HG03175 (cell line): ENCODE results near the gene RTF1.

Source experiments
- ATAC-seq: cut with Tn5 transposase; IDR thresholded peaks from one replicate; pipeline ENCODE4 v1.9.1; 2021; ENCODE audit warnings: mild to moderate bottlenecking, moderate library complexity; ENCODE audit not compliant: unreplicated experiment

Gene RTF1

DNA sequence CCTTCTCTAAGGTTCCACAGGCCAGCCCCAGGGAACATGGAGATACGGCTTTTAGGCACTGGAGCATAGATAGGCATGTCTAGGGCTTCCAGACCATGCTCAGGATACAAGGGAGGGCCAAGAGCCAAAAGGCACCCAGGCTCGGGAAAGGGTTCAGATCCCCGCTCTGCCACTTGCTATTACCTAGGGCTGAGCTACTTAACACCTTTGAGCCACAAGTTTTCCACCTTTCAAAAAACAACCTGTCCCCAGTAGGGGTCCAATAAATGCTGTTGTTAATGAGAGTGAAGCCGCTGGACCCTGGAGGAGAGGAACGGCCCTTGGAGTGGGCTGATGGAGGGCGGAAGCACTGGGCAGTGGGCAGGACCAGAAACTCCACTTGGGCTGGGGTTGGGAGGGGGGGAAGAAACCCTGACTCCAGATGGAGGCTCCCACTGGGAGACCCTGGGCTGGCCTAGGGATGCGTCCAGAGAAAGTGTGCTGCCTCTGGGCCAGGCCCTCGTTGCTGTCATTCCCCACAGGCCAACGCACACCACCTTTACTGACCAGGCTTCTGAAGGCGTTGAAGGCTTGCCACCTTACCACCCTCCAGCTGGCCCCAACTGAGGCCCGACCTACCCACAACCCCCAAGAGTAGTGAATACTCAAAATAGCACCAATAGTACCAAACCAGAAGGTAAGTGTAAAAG is 68.2 kb downstream of the RTF1 start:
- no peak for ATAC-seq

DNA sequence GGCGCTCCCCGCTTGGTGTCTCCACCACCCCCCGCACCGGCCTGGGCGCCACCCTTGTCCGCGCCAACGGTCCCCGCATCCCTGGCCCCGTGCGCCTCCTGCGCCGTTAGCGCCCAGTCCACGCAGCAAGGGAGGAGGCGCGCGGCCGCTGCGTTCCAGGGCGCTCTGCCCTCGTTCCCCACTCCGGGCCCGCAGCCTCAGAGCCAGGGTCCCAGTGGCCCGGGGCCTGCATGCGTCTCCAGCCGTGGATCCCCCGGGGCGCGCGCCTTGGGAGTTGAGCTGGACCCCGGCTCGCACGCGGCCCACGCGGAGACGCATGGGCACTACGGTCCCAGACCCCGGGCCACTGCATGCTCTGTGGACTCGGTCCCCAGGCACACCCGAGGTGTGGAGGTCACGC is 69.4 kb downstream of the RTF1 start:
- no peak for ATAC-seq

DNA sequence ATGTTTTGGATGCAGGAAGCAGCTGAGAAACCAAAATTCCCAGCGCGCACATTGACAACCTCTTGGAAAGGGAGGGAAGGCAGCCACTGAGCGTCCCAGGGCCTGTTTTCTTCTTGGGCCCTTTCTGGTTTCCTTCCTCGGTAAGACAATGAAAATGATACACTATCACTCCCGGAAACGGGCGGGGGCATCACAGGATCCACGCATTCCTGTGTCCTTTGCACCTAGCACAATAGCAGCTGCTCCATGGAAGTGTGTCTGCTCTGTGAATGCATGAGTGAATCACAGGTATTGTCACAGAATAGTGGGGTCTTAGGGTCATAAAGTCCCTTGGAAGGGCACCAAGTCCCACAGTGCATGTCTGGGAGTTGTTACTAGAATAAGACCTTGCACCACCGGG is 70.5 kb downstream of the RTF1 start:
- no peak for ATAC-seq

DNA sequence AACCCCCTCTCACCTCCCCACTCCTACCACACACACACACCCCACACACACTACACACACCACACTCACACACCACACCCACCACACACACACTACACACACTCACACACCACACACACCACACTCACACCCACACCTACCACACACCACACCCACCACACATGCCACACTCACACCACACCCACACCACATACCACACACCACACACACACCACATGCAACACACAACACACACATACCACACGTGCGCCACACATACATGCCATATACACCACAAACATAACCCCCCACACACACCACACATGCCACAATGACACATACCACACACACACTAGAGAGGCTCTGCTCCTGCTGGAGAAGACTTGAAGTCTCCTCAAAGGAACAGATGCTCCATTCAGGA is 70.9 kb downstream of the RTF1 start:
- ATAC-seq, result no peak

DNA sequence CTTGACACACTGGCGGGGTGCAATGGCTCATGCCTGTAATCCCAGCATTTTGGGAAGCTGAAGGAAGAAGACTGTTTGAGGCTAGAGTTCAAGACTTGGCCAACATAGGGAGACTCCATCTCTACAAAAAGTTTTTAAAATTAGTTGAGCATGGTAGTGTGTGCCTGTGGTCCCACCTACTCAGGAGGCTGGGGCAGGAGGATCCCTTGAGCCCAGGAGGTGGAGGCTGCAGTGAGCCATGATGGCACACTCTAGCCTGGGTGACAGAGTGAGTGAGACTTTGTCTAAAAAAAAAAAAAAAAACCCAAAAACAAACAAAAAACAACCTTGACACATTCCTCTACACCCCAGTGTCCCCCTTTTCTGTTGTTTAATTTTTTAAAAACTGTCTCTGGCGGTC is 72.7 kb downstream of the RTF1 start:
- no peak for ATAC-seq

DNA sequence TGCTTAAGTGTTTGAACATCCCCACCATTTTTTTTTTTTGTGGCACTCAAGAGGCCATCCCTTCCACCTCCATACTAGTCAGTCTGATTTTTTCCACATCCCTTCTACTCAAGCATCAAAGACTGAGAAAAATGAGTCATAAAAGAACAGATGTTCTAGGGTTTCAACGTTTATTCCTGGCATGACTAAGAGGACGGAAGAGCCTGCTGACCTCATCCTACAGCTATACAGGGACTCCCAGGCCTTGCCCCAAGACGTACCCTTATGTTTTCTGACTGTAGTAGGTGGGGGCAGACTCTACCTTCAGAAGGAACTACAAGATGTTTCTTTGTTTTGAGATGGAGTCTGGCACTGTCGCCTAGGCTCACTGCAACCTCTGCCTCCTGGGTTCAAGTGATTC is 73.5 kb downstream of the RTF1 start:
- ATAC-seq, result no peak

DNA sequence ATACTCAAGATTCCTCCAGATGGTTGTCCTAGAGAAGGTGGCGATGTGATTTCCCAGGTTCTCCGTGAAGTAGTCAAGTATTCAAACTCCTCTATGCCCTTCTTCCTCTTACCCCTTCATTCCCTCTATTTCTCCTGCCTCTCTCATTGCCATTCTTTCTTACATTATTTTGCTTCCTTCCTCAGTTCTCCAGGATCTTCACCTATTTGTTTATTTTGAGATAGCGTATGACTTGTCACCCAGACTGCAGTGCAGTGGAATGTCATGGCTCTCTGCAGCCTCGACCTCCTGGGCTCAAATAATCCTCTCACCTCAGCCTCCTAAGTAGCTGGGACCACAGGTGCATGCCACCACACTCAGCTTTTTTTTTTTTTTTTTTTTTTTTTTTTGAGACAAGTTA is 75.0 kb downstream of the RTF1 start:
- no peak for ATAC-seq

DNA sequence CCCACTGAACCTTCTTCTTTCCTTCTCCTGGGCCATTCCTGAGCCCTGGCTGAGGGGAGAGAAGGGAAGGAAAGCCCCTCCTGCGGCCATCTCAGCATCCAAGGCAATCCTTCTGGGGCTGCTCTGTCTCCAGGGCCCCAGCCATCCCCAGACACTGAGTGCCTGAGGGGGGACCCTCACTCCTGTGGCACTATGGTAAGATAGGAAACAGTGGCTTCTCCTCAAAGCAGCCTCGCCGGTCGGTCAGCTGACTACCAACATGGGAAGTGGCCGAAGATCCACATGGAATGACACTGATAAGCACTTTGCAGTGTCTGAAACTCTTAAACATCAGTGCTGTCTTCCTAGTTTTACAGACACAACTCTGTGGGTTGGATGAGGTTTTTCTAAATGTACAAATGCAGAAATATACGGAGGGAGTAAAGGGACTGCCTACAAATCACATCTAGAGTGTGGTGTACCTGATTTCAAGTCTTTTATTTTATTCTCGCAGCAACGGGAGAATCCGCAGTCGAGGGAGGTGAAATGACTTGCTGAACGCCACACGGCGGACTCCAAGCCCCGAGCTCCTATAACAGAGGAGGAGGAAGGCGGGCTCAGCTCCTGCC is 75.8 kb downstream of the RTF1 start:
- no peak for ATAC-seq

DNA sequence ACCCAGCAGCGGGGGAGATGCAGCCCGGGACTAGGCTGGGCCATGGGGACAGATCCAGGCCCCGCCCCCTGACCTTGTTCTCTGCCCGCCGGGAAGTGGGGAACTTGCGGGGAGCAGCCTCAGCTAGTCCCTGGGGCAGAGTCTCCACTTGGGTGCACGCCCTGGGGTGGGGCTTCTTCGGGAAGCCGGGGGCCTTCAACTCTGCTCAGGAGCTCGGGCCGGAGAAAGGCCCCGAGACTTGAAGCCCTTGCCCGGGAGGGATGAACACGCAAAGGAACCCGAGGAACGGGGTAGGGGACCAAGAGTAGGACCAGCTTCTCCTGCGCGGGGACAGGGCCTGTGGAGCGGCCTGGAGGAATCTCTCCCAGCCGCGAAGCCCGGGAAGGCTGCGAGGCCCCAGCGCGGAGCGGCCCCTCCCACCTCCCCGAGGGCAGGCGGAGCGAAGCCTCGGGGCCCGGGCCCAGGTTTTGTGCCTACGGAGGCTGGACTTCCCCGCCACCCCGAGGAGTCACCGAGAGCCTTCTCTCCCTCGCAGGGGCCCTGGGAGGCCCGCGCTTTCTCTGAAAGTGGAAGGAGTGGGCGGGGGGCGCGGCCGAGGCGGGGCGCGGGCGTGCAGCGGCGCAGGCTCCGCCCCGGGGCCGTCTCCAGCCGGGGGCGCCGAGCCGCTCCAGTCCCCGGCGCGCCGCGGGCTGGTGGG is 76.5 kb downstream of the RTF1 start, which contains the start of gene ITPKA:
TSS of gene ITPKA (plus strand) at position 670 of the 697 bp plus-strand sequence. CDS start 54 bp downstream, outside the sequence.
- ATAC-seq, result peak; percentile 78

DNA sequence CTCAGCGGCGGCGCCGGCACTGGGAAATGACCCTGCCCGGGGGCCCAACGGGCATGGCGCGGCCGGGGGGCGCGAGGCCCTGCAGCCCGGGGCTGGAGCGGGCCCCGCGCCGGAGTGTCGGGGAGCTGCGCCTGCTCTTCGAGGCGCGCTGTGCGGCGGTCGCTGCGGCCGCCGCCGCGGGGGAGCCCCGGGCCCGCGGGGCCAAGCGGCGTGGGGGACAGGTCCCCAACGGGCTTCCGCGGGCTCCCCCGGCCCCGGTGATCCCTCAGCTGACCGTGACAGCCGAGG is 77.0 kb downstream of the RTF1 start:
- peak; percentile 16 for ATAC-seq

DNA sequence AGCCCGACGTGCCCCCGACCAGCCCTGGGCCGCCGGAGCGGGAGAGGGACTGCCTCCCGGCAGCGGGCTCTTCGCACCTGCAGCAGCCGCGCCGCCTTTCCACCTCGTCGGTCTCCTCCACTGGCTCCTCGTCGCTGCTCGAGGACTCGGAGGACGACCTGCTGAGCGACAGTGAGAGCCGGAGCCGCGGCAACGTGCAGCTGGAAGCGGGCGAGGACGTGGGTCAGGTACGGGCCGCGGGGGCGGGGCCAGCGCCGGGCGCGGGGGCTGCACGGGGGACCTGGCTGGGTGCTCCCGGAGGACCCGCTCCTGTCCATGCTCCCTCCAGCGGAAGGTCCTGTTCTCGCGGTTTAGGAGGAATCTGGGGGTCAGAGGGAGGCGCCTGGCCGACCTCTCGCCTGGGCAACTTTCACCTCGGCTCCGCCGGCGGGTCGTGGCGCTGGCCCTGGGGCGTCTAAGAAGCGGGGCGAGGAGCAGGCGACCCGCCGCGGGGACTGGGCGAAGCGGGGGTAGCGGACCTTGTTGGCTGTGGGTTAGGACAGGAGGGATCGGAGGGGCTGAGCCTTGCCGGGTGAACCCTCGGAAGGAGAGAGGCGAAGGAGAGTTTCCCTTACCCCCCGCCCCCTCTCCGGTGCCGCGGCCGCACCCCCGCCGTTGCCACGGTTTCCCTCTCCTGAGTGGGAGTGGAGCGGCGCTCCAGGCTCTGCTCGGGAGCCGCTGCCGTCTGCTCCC is 77.5 kb downstream of the RTF1 start:
- peak; percentile 13 for ATAC-seq

DNA sequence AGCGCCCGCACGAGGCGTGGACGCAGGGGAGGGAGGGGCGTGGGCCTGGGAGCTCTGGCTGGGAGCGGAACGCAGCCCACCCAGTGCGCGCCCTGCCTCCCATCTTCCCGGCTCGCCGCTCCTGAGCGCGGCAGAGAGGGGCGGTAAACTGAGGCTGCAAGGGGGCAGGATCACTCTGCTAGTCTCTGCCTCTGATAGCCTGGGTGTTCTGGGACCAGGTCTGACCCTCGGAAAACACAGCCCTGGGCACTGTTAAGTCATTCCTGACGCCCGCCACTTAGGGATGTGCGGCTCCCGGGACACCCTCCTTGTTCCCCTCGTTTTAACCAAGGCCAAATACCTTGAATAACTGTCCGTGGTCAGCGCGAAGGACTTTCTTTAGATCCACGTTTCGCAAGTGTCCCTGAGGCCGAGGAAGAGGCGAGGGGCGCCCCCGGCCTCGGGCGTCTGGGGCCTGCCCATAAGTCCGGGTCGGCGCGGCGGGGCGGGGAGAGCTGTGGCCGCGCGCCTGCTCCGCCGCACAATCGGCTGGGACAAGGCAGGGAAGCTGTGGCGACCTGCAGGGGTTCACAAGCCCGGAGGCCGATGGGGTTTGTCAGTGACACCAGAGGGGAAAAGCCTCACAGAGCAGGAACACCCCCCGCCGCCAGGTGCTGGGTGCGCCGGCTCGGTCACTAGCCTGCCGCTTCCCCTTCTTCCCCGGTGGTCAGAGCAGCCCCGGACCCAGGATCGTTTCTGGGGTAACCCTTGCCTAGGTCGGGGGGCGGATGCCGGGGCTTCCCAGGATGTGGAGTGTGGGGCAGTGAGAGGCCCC is 78.2 kb downstream of the RTF1 start:
- ATAC-seq, result no peak

DNA sequence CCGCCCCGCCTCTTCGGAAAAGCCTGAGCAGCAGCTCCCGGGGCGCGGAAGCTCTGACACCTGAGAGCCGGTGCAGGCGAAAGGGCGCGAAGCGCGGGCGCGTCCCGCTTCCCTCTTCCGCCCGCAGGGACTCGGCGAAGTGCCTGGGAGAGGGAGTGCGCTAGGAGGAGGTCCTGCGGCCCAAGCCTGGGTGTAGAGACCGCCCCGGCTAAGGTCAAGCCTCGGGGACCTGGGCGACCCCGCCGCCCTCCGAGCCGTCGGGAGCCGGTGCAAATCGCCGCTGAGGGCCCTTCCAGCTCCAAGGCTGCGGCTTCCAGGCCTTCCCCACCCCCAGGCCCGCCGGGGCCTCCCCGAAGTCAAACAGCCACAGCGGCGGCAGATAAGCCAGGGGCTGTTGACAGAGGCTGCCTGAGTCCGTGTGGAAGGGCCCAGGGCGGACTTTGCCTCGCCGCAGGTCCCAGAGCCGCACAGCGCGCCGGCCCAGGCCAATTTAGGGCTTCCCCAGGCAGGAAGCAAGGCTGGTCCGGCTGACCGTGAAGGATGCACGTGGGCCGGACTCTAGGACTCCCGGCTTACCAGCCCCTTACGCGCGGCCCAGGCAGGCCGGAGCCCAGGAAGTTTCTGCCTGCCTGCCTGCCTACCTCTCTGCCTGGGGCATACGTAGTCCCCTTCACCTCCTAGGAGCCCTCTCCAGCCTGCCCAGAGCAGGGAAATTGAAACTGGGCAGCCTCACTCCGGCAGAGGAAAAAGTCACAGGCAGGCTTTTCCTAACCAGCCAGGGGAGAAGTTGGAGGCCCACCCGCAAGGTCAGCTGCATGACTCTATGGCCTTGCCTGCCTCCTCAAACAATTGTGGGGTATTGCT is 79.1 kb downstream of the RTF1 start:
- ATAC-seq, result no peak

DNA sequence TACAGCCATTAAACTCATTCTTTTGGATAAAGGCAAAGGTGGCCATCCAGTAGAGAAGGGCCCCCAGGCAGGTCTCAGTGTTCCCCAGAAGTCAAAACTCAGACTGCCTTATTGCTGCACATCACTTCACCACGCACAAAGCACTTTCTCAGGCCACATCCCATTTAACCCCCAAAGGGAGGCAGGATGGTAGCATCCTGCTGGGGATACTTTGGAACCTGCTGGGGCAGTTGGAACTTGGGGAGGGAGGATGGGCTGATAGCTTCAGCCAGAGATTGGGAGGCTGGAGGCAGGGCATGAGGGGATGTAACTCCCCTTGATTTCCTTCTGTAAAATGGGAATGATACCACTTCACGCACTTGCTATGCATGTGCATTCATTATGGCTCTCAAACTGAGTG is 81.8 kb downstream of the RTF1 start:
- no peak for ATAC-seq

DNA sequence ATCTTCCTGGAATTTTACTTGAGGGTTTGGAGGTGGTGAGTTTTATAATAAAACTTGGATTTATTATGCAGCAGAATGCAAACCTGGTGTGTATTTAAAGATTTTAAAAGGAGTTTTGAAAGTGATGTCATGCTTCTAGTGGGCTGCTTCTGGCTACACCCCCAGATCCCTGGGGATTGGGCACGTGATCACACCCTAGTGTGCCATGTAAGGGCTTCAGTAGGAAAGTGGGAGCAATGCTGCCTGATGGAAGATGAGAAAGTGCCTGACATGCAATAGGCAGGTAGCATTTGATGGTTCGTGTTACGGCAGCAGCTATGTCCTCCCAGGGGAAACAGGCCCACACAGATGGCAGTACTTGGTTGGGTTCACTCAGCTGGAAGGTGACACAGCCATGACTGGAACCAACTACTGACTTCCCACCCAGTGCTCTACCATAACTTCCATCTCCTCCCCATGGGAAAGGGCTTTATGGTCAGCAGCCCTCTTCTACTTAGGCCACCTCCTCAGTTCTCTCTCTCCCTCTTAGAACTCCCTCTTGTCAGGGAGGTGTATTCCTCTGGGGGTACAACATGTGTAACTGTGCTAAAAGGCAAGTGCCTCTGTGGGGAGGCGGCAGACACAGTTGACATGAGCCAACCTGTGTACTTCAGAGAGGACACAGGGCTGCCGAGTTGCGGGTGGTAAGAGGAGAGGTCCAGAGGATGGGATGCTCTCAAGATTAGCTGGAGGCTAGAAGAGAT is 82.4 kb downstream of the RTF1 start:
- ATAC-seq, result no peak

DNA sequence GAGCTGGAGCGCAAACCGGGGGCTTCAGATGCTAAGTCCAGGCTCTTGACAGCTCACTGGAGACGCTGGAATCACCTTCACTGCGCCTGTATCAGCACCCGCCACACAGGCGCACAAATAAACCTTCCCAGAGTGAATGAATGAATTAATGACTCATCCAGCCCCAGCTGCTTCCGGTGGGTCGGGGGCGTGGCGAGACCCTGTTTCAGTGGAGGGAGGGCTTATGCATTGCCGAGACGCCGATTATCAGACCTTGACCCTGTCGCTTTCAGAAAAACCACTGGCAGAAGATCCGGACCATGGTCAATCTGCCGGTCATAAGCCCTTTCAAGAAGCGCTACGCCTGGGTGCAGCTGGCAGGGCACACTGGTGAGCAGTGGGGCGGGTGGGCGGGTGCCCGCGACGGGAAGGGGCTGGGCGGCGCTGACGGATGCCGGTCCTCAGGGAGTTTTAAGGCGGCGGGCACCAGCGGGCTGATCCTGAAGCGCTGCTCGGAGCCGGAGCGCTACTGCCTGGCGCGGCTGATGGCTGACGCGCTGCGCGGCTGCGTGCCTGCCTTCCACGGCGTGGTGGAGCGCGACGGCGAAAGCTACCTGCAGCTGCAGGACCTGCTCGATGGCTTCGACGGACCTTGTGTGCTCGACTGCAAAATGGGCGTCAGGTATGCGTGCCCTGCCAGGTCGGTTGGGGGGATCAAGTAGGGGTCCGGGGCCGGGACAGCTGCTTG is 84.5 kb downstream of the RTF1 start:
- ATAC-seq, result peak; percentile 44

DNA sequence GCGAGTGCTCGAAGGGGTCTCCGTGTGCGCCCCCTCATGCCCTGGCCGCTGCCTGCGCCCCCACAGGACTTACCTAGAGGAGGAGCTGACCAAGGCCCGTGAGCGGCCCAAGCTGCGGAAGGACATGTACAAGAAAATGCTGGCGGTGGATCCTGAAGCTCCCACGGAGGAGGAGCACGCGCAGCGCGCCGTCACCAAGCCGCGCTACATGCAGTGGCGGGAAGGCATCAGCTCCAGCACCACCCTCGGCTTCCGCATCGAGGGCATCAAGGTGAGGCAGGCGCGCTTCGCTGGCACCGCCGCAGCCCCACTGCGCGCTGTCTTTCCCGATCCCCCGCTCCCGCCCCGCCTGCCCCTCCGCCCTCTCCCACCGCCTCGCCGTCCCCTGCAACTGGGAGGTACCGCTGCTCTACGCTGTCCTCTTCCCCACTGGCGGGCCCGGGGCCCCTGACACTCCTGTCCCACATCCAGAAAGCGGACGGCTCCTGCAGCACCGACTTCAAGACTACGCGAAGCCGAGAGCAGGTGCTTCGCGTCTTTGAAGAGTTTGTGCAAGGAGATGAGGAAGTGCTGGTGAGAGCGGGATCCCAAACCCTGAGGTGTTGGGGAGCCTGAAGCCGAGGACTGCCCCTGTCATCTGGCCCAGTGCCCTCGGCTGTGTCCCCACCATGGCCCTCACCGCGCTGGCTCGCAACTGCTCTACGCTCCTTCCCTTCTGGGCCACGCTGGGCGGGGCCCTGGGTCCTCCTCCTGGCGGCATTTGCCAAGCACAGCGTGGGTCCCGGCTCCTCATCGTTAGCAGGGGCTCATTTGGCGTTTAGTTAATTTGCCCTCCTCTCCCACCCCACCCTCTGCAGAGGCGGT is 85.3 kb downstream of the RTF1 start:
- ATAC-seq, result no peak
